ENCODE results near the gene BEGAIN. TPM values are rescaled to one million over a fixed set of nuclear protein-coding genes. Genes with fewer than 3 reads are reported as not detected.

The BEGAIN gene
- total and polyA plus RNA-seq, 2 of the 8 experiments (the other 6 are each of a cell fraction or from before 2014, with no cell fraction given): 2.9 to 3.0 TPM

DNA sequence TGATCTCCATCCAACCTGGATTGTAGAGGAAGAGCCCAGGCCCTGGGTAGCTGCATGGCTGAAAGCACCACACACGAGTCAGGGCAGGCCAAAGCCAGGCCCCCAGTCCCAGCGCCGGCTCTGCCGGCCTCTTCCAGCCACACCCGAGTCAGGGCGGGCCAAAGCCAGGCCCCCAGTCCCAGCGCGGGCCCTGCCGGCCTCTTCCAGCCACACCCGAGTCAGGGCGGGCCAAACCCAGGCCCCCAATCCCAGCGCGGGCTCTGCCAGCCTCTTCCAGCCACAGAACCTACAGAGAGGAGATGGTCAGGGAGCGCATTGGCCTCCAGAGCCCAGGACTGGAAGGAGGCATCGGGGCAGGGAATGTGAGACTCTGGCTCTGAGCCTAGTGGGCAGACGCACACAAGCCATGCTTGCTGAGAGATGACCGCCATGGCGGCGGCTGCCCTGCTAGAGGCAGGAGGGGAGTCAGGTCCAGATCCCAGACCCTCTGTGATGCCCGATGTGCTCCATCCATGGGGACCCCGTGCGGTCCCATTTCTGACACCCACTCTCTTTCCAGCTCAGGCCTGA lies 30.2 kb downstream of the BEGAIN start (continued):
- TF ChIP-seq NRF1 (IDR thresholded peaks at IDR 0.05; ENCODE audit: low read depth, low read length): no peak

Measured in H1 (cell line).